Medulla oblongata (tissue), 1 donor: Measurements from ENCODE around the gene TLK1.
A peak's percentile ranks its signal among the peaks of the same experiment; 100 is the strongest.
"Not testable (repeated sequence)": the region's sequence is repeated elsewhere in the genome, so short reads cannot be mapped to it uniquely, and the experiment has no call there.

Source experiments
- DNase-seq: peaks from one replicate; pipeline ENCODE4 v3.0.0-alpha.2; 2015; ENCODE audit errors: extremely low spot score

TLK1 gene

DNA sequence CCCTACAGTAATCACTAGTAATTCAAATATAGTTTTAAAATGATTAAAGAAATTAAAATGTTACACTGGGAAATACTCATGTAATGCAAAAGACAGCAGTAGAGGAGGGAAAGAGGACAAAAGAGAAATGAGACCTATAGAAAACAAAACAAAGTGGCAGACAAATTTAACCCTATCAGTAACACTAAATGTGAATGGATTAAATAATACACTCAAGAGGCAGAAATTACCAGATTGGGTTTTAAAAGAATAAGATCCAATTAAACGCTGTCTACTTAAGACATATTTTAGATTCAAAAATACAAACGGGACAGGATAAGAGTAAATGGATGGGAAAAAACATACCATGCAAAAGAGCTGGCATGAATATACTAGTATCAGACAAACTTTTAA is 17.0 kb downstream of the TLK1 start:
- no peak for DNase-seq

DNA sequence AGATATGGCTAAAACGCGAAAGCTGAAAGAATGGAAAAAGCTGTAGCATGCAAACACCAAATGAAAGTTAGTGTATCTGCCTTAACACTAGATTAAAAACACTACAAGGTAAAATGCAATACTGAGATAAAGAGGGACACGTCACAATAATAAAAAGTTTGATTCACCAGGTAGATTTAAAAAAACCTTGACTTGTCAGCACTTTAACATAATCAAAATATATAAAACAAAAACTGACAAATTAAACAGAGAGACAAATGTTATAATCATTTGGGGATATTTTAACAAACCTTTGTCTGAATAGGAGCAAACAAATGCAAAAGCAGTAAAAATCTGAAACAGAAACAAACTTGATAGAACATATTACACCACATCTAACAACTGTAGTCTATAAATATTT is 18.3 kb downstream of the TLK1 start:
- no peak for DNase-seq

DNA sequence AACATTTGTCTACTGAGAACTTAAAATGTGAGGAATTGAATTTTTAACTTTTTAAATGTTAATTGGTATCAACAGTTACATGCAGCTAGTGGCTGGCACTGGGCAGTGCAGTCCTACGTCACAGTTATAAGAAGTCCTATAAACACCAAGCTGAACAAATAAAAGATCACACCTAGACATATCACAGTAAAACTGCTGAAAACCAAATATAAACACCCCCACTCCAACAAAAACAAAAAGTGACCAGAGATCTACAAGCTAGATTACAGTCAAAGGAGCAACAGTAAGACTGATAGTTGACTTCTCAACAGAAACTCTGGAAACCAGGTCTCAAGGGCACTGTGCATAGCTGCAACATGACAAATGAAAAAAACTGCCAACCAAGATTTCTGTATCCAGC is 19.4 kb downstream of the TLK1 start:
- DNase-seq, result no peak

DNA sequence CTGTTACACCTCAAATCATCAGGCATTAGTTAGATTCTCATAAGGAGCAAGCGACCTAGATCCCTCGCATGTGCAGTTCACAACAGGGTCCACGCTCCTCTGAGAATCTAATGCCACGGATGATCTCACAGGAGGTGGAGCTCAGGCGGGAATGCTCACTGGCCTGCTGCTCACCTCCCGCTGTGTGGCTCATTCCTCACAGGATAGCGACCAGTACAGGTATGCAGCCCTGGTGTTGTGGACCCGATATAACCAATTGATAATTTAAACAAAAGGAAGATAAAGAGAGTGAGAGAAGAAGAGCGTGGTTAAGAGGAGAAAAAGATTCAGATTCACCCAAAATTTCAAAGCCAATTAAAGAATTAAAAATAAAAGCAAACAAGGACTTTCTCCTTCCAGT is 20.8 kb downstream of the TLK1 start:
- no peak for DNase-seq

DNA sequence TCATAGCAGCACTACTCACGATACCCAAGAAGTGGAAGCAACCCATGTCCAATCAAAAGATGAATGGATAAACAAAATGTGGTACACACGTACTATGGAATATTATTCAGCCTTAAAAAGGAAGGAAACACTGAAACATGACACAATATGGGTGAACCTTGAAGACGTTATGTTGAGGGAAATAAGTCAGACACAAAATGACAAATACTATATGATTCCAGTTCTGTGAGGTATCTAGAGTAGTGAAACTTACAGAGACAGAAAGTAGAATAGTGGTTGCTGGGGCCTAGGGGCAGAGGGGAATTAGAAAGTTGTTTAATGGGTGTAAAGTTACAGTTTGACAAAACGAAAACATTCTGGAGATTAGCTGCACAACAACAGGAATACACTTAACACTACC is 24.7 kb downstream of the TLK1 start:
- no peak for DNase-seq

DNA sequence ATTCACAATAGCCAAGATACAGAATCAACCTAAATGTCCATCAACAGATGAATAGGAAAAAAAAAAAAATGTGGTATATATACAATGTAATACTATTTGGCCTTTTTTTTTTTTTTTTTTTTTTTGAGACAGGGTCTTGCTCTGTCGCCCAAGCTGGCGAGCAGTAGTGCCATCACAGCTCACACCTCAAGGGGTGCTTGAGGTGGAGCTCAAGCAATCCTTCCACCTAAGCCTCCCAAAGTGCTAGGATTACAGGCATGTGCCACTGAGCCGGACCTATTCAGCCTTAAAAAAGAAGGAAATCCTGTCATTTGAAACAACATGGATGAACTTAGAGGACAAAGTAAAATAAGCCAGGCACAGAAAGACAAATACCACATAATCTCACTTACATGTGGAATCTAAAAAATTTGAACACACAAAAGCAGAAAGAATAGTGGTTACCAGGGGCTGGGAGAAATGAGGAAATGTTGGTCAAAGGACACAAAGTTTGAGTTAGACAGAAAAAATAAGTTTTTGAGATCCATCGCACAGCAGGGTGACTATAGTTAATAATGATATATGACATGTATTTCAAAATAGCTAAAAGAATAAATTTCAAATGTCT is 26.0 kb downstream of the TLK1 start:
- no peak for DNase-seq

DNA sequence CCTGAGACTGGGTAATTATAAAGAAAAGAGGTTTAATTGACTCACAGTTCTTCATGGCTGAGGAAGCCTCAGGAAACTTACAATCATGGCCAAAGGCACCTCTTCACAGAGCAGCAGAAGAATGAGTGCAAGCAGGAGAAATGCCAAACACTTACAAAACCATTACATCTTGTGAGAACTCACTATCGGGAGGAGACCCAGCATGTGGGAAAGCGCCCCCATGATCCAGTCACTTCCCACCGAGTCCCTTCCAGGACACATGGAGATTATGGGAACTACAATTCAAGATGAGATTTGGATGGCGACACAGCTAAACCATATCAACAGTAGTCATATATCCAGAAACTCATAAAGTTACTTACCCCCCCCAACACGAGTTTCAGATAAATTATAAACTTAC is 28.6 kb downstream of the TLK1 start:
- DNase-seq, result no peak

DNA sequence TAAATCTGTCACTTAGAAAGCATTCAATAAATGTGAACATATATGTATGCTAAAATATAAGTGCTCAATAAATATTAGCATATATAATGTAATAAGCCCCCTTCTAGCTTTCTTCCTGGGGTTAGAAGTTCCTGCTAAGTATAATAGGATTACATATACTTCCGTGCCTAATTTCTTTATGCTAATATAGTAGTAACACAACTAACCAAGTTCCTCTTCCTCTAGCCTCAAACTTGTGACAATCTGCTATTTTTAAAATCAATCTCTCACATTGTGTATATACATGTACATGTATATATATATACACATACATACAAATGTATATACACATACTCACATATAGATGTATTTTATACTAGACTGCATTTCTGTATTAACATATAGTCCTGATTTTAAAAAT is 32.2 kb downstream of the TLK1 start:
- DNase-seq, result no peak

DNA sequence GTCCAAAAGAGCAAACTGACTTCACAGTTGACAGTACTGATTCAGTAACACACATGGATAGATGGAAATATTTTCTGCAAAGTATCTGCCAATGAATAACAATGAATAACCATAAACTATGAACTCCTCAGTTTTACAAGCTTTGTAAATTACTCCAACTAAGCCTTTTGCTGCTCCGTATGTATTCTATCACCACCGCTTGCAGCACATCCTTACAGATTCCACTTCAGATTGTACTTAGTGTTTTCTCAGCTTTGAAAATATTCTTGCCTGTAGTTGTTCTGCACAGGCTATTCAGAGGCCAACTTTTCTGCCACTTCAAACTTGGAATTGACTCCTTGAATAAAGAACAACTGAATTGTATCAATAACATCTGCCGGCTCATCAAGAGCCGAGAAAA is 36.2 kb downstream of the TLK1 start:
- DNase-seq, result no peak

DNA sequence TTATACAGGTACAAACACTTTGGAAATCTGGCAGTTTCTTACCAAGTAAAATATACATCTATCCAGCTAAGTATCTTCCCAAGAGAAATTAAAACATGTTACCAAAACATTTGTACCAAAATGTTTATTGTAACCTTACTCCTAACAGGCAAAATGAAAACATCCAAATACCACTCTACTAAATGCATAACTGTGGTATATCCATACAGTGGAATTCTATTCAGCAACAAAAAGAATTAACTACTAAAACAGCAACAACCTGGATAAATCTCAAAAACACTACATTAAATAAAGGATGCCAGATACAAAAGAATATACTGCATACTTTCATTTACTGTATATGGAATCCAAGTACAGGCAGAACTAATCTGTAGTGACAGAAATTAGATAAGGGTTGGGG is 51.1 kb downstream of the TLK1 start:
- DNase-seq, result no peak

DNA sequence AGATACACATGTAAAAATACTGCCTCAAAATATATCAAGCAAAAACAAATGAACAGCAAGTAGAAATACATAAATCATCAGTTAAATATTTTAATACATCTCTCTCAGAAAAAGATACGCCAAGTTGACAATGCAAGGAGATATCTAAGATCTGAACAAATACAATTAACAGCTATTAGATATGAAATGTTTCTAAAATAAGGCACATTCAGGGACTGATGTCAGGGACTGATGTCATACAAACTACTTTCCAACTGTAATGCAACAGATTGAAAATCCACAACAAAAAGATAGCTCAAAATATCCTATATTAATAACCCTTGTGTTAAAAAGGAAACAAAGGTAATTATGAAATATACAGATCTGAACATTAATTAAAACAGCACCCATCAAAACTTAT is 51.7 kb downstream of the TLK1 start:
- no peak for DNase-seq

DNA sequence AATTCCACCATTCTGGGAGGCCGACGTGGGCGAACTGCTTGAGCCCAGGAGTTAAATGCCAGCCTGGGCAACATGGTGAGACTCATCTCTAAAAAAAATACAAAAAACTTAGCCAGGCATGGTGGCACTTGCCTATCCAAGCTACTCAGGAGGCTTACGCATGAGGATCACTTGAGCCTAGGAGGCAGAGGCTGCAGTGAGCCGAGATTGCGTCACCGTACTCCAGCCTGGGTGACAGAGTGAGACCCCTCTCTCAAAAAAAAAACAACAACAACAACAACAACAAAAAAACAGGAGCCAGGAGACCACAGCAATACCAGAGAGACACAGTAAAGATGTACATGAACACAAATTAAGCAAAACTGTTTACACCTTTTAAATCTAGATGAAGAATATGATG is 52.9 kb downstream of the TLK1 start:
- no peak for DNase-seq

DNA sequence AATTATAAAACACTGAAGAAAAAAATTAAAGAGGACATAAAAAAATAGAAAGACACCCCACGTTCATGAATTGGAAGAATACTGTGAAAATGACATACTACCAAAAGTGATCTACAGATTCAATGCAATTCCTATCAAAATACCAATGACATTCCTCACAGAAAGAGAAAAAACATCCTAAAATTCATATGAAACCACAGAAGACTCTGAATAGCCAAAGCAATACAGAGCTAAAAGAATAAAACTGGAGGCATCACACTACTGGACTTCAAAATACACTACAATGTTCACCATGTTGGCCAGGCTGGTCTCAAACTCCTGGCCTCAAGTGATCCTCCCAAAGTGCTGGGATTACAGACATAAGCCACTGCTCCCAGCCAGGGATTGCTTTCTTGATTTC is 56.3 kb downstream of the TLK1 start:
- DNase-seq, result no peak

DNA sequence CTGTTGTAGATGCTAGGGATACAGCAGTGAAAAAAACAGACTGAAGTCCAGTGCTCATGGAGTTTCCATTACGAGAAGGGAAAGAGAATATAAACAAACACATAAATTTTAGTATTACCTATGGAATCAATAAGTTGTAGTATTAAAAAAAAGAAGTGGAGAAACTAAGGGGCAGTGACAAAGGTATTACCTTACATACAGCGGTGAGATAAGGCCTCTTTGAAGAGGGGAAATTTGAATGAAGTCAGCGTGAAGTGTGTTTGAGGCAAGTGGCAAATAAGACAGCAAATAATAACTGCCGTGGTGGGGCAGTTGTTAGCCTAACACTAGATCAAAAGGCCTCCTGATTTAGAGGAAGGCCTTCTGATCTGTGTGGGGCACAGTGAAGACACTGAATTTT is 57.9 kb downstream of the TLK1 start:
- no peak for DNase-seq

DNA sequence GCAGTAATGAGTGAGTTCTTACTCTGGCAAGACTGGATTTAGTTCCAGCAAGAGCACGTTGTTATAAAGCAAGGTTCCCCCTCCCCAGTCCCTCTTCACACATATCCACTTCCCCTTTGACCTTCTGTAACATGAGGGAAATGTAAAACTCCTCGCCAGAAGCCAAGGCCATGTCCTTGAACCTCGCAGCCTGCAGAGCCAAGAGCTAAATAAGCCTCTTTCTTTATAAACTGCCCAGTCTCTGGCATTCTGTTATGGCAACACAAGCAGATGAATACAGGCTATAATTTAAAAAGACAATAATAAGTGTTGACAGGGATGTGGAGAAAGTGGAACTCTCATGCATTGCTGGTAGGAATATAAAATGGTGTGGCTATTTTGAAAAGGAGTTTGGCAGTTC is 60.3 kb downstream of the TLK1 start:
- DNase-seq, result no peak

DNA sequence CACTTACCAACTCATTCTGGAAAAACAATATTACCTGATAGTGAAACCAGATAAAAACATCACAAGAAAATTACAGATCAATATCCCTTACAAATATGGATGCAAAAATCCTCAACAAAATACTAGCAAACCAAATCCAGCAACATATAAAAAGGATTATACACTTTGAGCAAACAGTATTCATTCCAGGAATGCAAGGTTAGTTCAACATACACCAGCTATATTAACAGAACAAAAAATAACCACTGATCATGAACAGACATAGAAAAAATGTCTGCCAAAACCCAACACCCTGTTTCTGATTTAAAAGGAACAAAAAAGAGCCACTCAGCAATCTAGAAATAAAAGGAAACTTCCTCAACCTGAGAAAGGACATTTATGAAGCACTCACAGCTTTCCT is 62.1 kb downstream of the TLK1 start:
- no peak for DNase-seq

DNA sequence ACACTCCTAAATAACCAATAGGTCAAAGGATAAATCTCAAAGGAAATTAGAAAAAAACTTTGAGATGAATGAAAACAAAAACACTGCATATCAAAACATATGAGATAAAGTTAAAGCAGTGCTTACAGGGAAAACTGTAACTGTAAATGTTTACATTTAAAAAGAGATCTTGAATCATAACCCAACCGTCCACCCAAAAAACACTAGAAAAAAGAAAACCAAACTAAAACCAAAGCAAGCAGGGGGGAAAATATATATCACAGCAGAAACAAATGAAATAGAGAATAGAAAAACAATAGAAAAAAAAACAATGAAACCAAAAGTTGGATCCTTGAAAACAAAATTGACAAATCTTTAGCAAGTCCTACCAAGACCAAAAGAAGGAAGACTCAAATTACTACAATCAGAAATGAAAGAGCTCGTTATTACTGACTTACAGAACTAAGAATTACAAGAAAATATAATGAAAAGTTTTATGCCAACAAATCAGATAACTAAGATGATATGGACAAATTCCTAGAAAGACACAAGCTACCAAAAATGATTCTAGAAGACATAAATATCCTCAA is 65.6 kb downstream of the TLK1 start:
- no peak for DNase-seq

DNA sequence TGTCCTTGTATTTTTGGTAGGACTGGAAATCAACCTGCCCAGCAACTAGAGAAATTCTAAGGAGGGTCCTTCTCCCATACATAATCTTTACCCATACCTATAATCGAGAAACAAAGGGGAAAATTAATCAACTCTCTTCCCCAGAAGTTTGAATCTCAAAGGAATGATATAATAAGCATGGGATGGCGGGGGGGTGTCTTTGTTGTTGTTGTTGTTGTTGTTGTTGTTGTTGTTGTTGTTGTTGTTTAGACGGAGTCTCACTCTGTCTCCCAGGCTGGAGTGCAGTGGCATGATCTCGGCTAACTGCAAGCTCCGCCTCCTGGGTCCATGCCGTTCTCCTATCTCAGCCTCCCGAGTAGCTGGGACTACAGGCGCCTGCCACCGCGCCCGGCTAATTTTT is 69.2 kb downstream of the TLK1 start:
- not testable (repeated sequence) for DNase-seq

DNA sequence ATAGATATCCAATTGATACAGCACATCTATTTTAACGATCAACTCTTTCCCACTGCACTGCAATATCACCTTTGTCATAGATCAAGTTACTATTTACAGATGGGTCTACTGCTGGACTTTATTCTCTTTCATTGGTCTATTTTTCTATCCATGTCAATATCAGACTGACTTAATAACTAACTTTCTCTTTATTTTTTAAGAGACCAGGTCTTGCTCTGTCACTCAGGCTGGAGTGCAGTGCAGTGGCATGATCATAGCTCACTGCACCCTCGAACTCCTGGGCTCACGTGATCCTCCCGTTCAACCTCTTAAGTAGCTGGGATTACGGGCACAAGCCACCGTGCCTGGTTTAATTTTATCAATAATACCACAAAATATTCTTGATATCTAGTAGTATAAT is 71.2 kb downstream of the TLK1 start:
- DNase-seq, result no peak

DNA sequence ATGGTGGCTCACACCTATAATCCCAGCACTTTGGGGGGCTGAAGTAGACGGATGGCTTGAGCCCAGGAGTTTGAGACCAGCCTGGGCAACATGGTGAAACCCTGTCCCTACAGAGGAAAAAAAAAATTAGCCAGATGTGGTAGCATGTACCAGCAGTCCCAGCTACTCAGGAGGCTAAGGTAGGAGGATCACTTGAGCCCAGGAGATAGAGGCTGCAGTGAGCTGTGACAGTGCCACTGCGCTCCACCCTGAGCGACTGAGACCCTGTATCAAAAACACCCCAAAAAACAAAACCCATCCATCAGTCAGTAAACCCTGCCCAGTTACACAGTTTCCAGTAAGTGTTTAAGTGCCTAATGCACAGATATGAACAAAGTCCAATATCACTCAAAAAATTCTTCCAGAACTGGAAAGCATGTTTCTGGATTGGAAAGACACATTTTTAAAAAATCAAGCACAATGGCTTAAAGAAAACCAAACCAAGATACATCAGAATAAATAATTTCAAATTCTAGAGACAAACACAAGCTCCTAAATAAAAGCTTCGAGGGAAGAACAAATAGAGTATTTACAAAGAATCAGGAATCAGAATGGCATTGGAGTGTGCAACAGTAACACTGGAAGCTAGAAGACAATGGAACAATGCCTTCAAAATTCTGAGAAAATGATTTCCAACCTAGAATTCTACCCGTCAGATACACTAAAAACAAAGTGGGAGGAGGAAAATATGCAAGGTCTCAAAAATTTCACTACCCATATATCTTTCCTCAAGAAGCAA is 72.4 kb downstream of the TLK1 start:
- DNase-seq, result no peak

DNA sequence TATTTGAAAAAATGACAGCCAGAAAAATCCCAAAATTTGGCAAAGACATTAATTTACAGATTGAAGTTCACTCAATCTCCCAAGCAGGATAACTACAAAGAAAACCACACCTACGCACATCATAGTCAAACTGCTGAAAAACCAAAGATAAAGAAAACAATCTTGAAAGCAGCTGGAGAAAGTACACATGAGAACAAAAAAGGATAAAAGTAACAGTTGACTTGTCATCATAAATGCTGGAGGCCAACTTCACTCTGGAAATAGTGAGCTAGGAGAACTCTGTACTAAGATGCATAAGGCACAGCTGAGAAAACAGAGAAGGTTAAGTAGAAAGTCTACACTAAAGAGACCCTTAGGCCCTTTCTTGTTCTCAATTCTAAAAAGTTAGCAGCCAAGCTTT is 73.1 kb downstream of the TLK1 start:
- no peak for DNase-seq

DNA sequence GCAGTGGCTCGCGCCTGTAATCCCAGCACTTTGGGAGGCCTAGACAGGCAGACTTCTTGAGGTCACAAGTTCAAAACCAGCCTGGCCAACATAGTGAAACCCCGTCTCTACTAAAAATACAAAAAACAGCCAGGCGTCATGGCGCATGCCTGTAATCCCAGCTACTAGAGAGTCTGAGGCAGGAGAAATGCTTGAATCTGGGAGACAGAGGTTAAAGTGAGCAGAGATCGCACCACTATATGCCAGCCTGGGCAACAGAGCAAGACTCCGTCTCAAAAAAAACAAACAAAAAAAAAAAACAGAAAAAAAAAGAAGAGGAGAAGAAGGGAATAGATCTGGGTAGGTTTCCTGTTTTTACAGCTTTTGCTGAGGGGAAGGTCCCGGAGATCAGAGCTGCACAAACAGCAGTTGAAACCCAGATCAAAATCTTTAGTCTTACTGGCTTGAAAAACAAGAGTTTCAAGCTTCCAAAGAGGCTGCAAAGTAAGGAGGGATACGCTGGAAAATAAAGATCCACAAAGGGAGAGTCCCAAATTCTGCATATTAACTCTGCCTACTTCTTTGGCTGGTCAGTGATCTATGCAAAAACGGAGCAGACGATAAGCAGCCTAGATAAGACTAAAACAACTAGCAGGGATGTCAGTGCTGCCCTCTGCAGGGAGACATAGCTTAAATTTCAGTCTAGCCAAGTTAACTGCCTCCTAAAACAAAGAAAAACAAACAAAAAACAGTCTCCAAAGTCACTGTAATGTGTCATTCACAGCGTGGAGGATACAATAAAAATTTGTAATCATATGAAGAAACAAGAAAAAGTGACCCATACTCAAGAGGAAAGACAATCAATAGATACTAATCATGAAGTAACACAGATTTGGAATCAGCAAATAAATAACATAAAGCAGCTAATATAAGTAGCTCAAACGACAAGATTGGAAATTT is 74.1 kb downstream of the TLK1 start:
- peak; percentile 58 for DNase-seq
